T-cell (primary cell): ENCODE results near the gene SAG. TPM values are rescaled to one million over a fixed set of nuclear protein-coding genes. Genes with fewer than 3 reads are reported as not detected.
A peak's percentile ranks its signal among the peaks of the same experiment; 100 is the strongest.

Experiments used
- ATAC-seq, 4 experiments: fragments of 200-7000 bp in 3 of 4; fragments of 150-1000 bp in 1 of 4; cut with Tn5 transposase; replicated peaks in 1 of 4; 1 replicate in 3 of 4; 2 replicates in 1 of 4; pipeline ENCODE4 v1.10.0; 2021; ENCODE audit warnings: moderate library complexity in 3 of 4, mild to moderate bottlenecking in 2 of 4, moderate number of reproducible peaks in 1 of 4
- CTCF ChIA-PET, 2 donors: fragments of 300-600 bp; sonication (Branson Sonifier 250); formaldehyde crosslinking; loops; one replicate each; lab custom pipeline; 2022; ENCODE audit warnings: antibody characterized with exemption in 2 of 2; lab: Charles Lee
- POLR2A ChIA-PET, 2 donors: fragments of 300-600 bp; sonication (Branson Sonifier 250); formaldehyde crosslinking; loops; one replicate each; lab custom pipeline; 2022; ENCODE audit warnings: antibody characterized with exemption in 2 of 2; lab: Charles Lee
- DNase-seq, 35 experiments: peaks; one replicate each; pipeline versions ENCODE4 v3.0.0 to v3.0.0-alpha.2; 2013 to 2023
- H3K27ac ChIP-seq: one replicate; pipeline ENCODE4 v1.5.1; 2013; ENCODE audit warnings: low read length
- H3K27me3 ChIP-seq, 2 experiments: replicated peaks in 1 of 2; 1 replicate in 1 of 2; 2 replicates in 1 of 2; pipeline versions ENCODE4 v1.6.1 to v1.7.0; 2013; ENCODE audit warnings: low read length in 1 of 2, mixed read lengths in 1 of 2; ENCODE audit not compliant: control insufficient read depth in 2 of 2, insufficient read depth in 2 of 2; ENCODE audit errors: extremely low read depth in 1 of 2
- H3K36me3 ChIP-seq, 2 donors: 1 replicate in 1 of 2; 2 replicates in 1 of 2; pipeline versions ENCODE4 v1.6.1 to v1.7.0; 2013; ENCODE audit warnings: low read length in 1 of 2; ENCODE audit not compliant: control insufficient read depth in 2 of 2, insufficient read depth in 1 of 2; ENCODE audit errors: extremely low read depth in 1 of 2
- H3K4me1 ChIP-seq, 2 experiments: 1 replicate in 1 of 2; 2 replicates in 1 of 2; pipeline versions ENCODE4 v1.6.1 to v1.7.0; 2013; ENCODE audit warnings: low read length in 2 of 2, mixed read lengths in 1 of 2; ENCODE audit not compliant: insufficient read depth in 2 of 2, control insufficient read depth in 1 of 2; ENCODE audit errors: extremely low read depth in 1 of 2
- H3K4me3 ChIP-seq, 2 donors: 1 replicate in 1 of 2; 2 replicates in 1 of 2; pipeline versions ENCODE4 v1.5.1 to v1.7.0; 2013; ENCODE audit warnings: mild to moderate bottlenecking in 2 of 2, low read length in 1 of 2, moderate library complexity in 1 of 2; ENCODE audit not compliant: control insufficient read depth in 1 of 2; ENCODE audit errors: extremely low read depth in 1 of 2
- H3K9me3 ChIP-seq: 2 replicates; pipeline ENCODE4 v1.7.0; 2013
- H3K27ac Mint-ChIP-seq, 2 donors: one replicate each; pipeline ENCODE4 v1.8.0; 2020 to 2021; ENCODE audit warnings: mild to moderate bottlenecking in 2 of 2, mixed read lengths in 2 of 2
- H3K27me3 Mint-ChIP-seq, 2 donors: one replicate each; pipeline ENCODE4 v1.8.0; 2021 to 2022; ENCODE audit warnings: mixed read lengths in 2 of 2
- H3K36me3 Mint-ChIP-seq: one replicate; pipeline ENCODE4 v1.8.0; 2021; ENCODE audit warnings: mixed read lengths
- H3K4me1 Mint-ChIP-seq, 3 donors: one replicate each; pipeline ENCODE4 v1.8.0; 2020 to 2022; ENCODE audit warnings: mixed read lengths in 3 of 3, mild to moderate bottlenecking in 1 of 3
- H3K4me3 Mint-ChIP-seq, 3 donors: one replicate each; pipeline ENCODE4 v1.8.0; 2020 to 2022; ENCODE audit warnings: mild to moderate bottlenecking in 3 of 3, mixed read lengths in 3 of 3, moderate library complexity in 3 of 3
- H3K9me3 Mint-ChIP-seq, 3 donors: one replicate each; pipeline ENCODE4 v1.8.0; 2020 to 2022; ENCODE audit warnings: mixed read lengths in 3 of 3
- WGBS: methylation state at CpG from one replicate; pipeline ENCODE4 v1.1.5; 2013; ENCODE audit warnings: missing lambda C conversion rate; ENCODE audit not compliant: insufficient coverage; 5-methylcytosine and 5-hydroxymethylcytosine counted together
- total RNA-seq, 35 experiments: library from RNA in 6 of 35; stranded (reverse) in 6 of 35; fragments of 120-200 nt in 1 of 35; gene quantifications; one replicate each; pipeline versions ENCODE4 v1.2.1 to v1.2.4 and lab custom pipeline; 2013 to 2026

The SAG gene
- total RNA-seq, 5 donors from 2014 or later (not counting 1 experiment from before 2014, with no cell fraction given), result 0.03 to 0.37 TPM; not detected in 3

DNA sequence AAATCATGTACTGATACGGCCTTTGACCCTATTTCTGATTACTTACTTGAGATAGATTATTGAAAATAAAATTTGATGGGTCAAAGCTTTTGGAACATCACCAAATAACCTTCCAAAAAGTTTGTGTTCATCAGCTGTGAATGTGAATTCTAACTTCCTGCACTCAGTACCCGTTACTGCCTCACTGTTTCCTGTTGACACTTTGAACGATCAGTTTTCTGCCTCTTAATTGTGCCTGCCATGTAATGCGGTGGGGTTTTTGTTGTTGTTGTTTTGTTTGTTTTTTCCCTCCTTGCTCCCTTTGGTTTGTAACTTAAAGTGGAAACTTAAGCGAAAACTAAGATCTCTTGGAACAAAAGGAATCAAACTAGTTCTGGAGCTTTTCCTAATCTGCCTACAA is 37.2 kb upstream of the SAG start:
- peaks cover 74% of the 10 kb centered on the region for H3K36me3 Mint-ChIP-seq
- H3K4me1 ChIP-seq, result peaks cover 45 to 53% of the 10 kb centered on the region in 2 experiments
- no peaks in the 10 kb centered on the region for H3K27me3 Mint-ChIP-seq
- no peaks in the 10 kb centered on the region for H3K27me3 ChIP-seq
- no peak overlapping the region for H3K4me3 ChIP-seq
- peaks cover 83 to 86% (median 86%) of the 10 kb centered on the region in 3 donors for H3K4me1 Mint-ChIP-seq
- DNase-seq, result peak in 11 of 35 experiments; percentile 4 to 69 (median 13)
- H3K36me3 ChIP-seq, result peaks cover 0 to 63% of the 10 kb centered on the region in 2 donors
- no peak for ATAC-seq
- H3K9me3 Mint-ChIP-seq, result no peaks in the 10 kb centered on the region
- no CpG with 5 or more reads among the region's 5 CpGs for WGBS
- H3K27ac Mint-ChIP-seq, result peak overlapping the region; percentile 100
- H3K9me3 ChIP-seq, result no peaks in the 10 kb centered on the region
- H3K4me3 Mint-ChIP-seq, result peak overlapping the region; percentile 67 to 79 (median 71)
- ChIA-PET POLR2A (interaction anchor here (0.6 to 1.2 kb wide), 7 partner anchors 12 to 668 kb away, joined by 3 to 6 read pairs (median 4); no protein-coding TSS in a partner anchor), CTCF (interaction anchor here (0.5 to 0.6 kb wide), 4 partner anchors 83 to 270 kb away, joined by 3 to 5 read pairs (median 4); no protein-coding TSS in a partner anchor)
- peak overlapping the region; percentile 89 for H3K27ac ChIP-seq

DNA sequence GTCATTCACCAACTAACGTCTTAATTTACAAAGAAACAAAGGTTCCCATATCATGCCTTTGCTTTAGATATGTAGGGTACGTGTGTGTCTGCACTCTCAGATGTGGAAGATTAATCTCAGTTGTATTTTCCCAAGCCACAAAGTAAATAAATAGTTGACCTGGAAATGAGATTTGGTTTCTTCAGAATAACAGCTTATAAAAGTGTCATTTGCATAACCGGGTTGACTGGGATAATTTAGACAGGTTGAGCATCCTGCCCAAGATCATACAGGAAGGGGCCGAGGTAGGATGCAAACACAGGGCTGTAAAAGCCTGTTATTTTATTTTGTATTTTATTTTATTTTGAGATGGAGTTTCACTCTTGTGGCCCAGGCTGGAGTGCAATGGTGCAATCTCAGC is 36.7 kb upstream of the SAG start:
- DNase-seq, result no peak
- Mint-ChIP-seq H3K27me3 (no peaks in the 10 kb centered on the region), H3K4me1 (peaks cover 79 to 83% (median 82%) of the 10 kb centered on the region in 3 donors), H3K27ac (peak overlapping the region; percentile 100), H3K9me3 (no peaks in the 10 kb centered on the region), H3K4me3 (peak overlapping the region; percentile 67 to 79 (median 71)), H3K36me3 (peaks cover 76% of the 10 kb centered on the region)
- H3K4me1 ChIP-seq, result peaks cover 45 to 52% of the 10 kb centered on the region in 2 experiments
- H3K9me3 ChIP-seq, result no peaks in the 10 kb centered on the region
- H3K36me3 ChIP-seq, result peaks cover 4 to 65% of the 10 kb centered on the region in 2 donors
- H3K4me3 ChIP-seq, result no peak overlapping the region
- POLR2A ChIA-PET, result interaction anchor here (0.6 to 1.2 kb wide), 5 partner anchors 11 to 607 kb away, joined by 3 to 5 read pairs (median 3); no protein-coding TSS in a partner anchor
- no peak for ATAC-seq
- 0% methylated on average over 1 of the region's 4 CpGs for WGBS
- no peaks in the 10 kb centered on the region for H3K27me3 ChIP-seq
- H3K27ac ChIP-seq, result peak overlapping the region; percentile 89
- CTCF ChIA-PET, result no interaction called here

DNA sequence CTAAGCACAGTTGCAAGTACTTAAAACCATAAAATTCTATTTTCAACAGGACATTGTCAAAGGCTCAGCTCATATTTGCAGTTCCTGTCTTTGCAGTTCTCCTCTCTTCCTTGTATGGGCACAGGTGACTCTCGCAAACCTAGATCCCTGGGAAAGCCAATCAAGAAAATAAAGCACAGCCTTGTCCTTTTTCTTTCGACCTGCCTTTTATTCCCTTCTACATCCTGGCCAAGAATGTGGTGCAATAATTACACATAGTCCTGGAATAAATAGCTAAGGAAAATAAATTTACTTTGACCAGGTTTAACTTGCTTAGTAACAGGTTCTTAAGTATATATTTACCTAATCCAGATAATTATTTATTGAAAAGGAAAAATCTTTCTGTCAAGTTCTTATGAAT is 35.9 kb upstream of the SAG start:
- Histone ChIP-seq H3K27me3 (no peaks in the 10 kb centered on the region), H3K4me1 (peaks cover 44 to 47% of the 10 kb centered on the region in 2 experiments), H3K27ac (peak overlapping the region; percentile 89), H3K9me3 (no peaks in the 10 kb centered on the region), H3K4me3 (no peak overlapping the region), H3K36me3 (peaks cover 9 to 65% of the 10 kb centered on the region in 2 donors)
- no peak for DNase-seq
- Mint-ChIP-seq H3K4me1 (peaks cover 72 to 75% (median 75%) of the 10 kb centered on the region in 3 donors), H3K27ac (peak overlapping the region; percentile 100), H3K27me3 (no peaks in the 10 kb centered on the region), H3K9me3 (no peaks in the 10 kb centered on the region), H3K36me3 (peaks cover 74% of the 10 kb centered on the region), H3K4me3 (peak overlapping the region in 2 of 3 donors; percentile 21 to 67)
- WGBS, result 100% methylated on average over 1 of the region's 2 CpGs
- CTCF ChIA-PET, result interaction anchor here (0.6 to 1.3 kb wide), 2 partner anchors 14 to 21 kb away, joined by 3 to 4 read pairs; no protein-coding TSS in a partner anchor
- POLR2A ChIA-PET, result interaction anchor here in 1 of 2 donors (0.6 to 1.0 kb wide), 3 partner anchors 10 to 43 kb away, joined by 3 read pairs; no protein-coding TSS in a partner anchor
- ATAC-seq, result no peak

- Mint-ChIP-seq H3K9me3 (no peaks in the 10 kb centered on the region), H3K4me3 (no peak overlapping the region), H3K27ac (peak overlapping the region; percentile 78 to 100), H3K4me1 (peaks cover 61 to 63% (median 61%) of the 10 kb centered on the region in 3 donors), H3K36me3 (peaks cover 78% of the 10 kb centered on the region), H3K27me3 (no peaks in the 10 kb centered on the region)
- Histone ChIP-seq H3K36me3 (peaks cover 9 to 74% of the 10 kb centered on the region in 2 donors), H3K4me3 (no peak overlapping the region), H3K4me1 (peaks cover 34% of the 10 kb centered on the region in 2 experiments), H3K9me3 (no peaks in the 10 kb centered on the region), H3K27me3 (no peaks in the 10 kb centered on the region), H3K27ac (no peak overlapping the region)
- POLR2A ChIA-PET, result no interaction called here
- DNase-seq (no peak), ATAC-seq (no peak)
- WGBS, result no CpG with 5 or more reads among the region's 6 CpGs
- CTCF ChIA-PET, result interaction anchor here (0.7 to 1.3 kb wide), 2 partner anchors 23 to 82 kb away, joined by 3 read pairs; no protein-coding TSS in a partner anchor
Measured at GRCh38 chr2:233273120-233273519, 34.5 kb upstream of the SAG start.

GRCh38 chr2:233275223-233275622 is 32.4 kb upstream of the SAG start:
- DNase-seq (no peak), ATAC-seq (no peak)
- Mint-ChIP-seq H3K4me1 (peaks cover 40 to 44% (median 42%) of the 10 kb centered on the region in 3 donors), H3K27me3 (no peaks in the 10 kb centered on the region), H3K4me3 (no peak overlapping the region), H3K27ac (peak overlapping the region; percentile 39 to 79), H3K9me3 (no peaks in the 10 kb centered on the region), H3K36me3 (peaks cover 79% of the 10 kb centered on the region)
- 96% methylated on average over 4 of the region's 4 CpGs for WGBS
- ChIA-PET POLR2A (interaction anchor here in 1 of 2 donors (0.5 to 0.6 kb wide), 2 partner anchors 63 to 189 kb away, joined by 3 to 7 read pairs; no protein-coding TSS in a partner anchor), CTCF (interaction anchor here in 1 of 2 donors (0.6 kb wide), 1 partner anchor 227 kb away, joined by 3 read pairs; no protein-coding TSS in a partner anchor)
- H3K4me3 ChIP-seq, result no peak overlapping the region
- H3K27ac ChIP-seq, result no peak overlapping the region
- no peaks in the 10 kb centered on the region for H3K9me3 ChIP-seq
- H3K4me1 ChIP-seq, result peaks cover 15% of the 10 kb centered on the region in 2 experiments
- no peaks in the 10 kb centered on the region for H3K27me3 ChIP-seq
- peaks cover 9 to 88% of the 10 kb centered on the region in 2 donors for H3K36me3 ChIP-seq

DNA sequence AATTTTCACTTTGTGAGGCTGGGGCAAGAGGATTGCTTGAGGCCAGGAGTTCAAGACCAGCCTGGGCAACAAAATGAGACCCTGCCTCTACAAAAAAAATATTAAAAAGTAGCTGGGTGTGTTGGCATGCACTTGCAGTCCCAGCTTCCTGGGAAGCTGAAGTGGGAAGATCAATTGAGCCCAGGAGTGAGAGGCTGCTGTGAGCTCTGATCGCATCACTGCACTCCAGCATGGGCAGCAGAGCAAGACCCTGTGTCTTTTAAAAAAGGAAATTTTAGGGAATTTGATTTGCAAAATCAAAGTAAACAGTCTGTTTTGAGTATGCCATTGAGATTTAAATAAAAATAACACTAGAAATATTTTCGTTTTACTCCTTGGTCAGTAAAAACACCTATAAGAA is 28.7 kb upstream of the SAG start:
- POLR2A ChIA-PET, result no interaction called here

More for the DNA sequence above, 28.7 kb upstream of the SAG start:
- ATAC-seq (no peak), DNase-seq (no peak)
- CTCF ChIA-PET, result no interaction called here
- H3K27ac Mint-ChIP-seq, result no peak overlapping the region
- no peak overlapping the region for H3K4me3 Mint-ChIP-seq
- Histone ChIP-seq H3K27me3 (no peaks in the 10 kb centered on the region), H3K36me3 (peaks cover 9 to 95% of the 10 kb centered on the region in 2 donors), H3K4me1 (peaks cover 0 to 16% of the 10 kb centered on the region in 2 experiments), H3K27ac (no peak overlapping the region), H3K4me3 (no peak overlapping the region), H3K9me3 (no peaks in the 10 kb centered on the region)
- no peaks in the 10 kb centered on the region for H3K9me3 Mint-ChIP-seq
- no peaks in the 10 kb centered on the region for H3K27me3 Mint-ChIP-seq
- H3K36me3 Mint-ChIP-seq, result peaks cover 69% of the 10 kb centered on the region
- WGBS, result no CpG with 5 or more reads among the region's 2 CpGs
- H3K4me1 Mint-ChIP-seq, result peaks cover 34 to 42% (median 37%) of the 10 kb centered on the region in 3 donors
